ENCODE data around the gene MECR. TPM values are rescaled to one million over a fixed set of nuclear protein-coding genes. Genes with fewer than 3 reads are reported as not detected.

Gene MECR
- total and polyA plus RNA-seq, 10 of the 15 experiments (the other 5 are each of a cell fraction or from before 2014, with no cell fraction given), result 7.6 to 66.3 (median 38.7) TPM

GRCh38 chr1:29255134-29255666 lies 24.5 kb upstream of the MECR start:
- TF ChIP-seq WRNIP1 (IDR thresholded peaks at IDR 0.05; ENCODE audit: borderline replicate concordance, low read depth, low read length), result no peak
- no peak for TF ChIP-seq EGR1 (IDR thresholded peaks at IDR 0.05; ENCODE audit: borderline replicate concordance in 1 of 2, low read depth in 2 of 2, low read length in 2 of 2)
- no peak for TF ChIP-seq MYB (IDR thresholded peaks at IDR 0.05; ENCODE audit: borderline replicate concordance, low read depth, low read length)
- no peak for TF ChIP-seq PKNOX1 (IDR thresholded peaks at IDR 0.05)
- Histone ChIP-seq H3K9me3 (replicated peaks; ENCODE audit: control insufficient read depth, insufficient read depth, low read length) (no peaks in the 10 kb centered on the region), H3K4me3 (no peak overlapping the region), H3K4me1 (ENCODE audit: control insufficient read depth, insufficient read depth, low read length) (no peaks in the 10 kb centered on the region), H4K20me1 (ENCODE audit: control insufficient read depth, insufficient read depth) (no peaks in the 10 kb centered on the region), H3K27me3 (replicated peaks in 1 of 2; ENCODE audit: control insufficient read depth in 2 of 2, insufficient read depth in 2 of 2, low read length in 1 of 2) (peaks cover 3 to 5% of the 10 kb centered on the region in 2 experiments), H3K36me3 (ENCODE audit: control insufficient read depth in 2 of 2, insufficient read depth in 2 of 2, low read length in 1 of 2) (no peaks in the 10 kb centered on the region), H3K4me2 (ENCODE audit: control insufficient read depth, insufficient read depth) (no peak overlapping the region), H3K27ac (ENCODE audit: control insufficient read depth, insufficient read depth) (no peak overlapping the region), H2AFZ (ENCODE audit: control insufficient read depth, low read depth, low read length) (no peak overlapping the region), H3K9ac (ENCODE audit: control insufficient read depth, insufficient read depth, low read length) (no peak overlapping the region), H3K79me2 (ENCODE audit: control insufficient read depth, insufficient read depth, low read length) (no peaks in the 10 kb centered on the region)
- no peak for ATAC-seq
- intact Hi-C loops (cut with micrococcal nuclease; ENCODE audit: unreplicated experiment), result no loop called here
- POLR2A ChIA-PET, result no interaction called here
- CTCF ChIA-PET, result interaction anchor here (0.7 kb wide), 1 partner anchor 14 kb away, joined by 4 read pairs; no protein-coding TSS in a partner anchor
- no peak for DNase-seq (ENCODE audit: low read depth, low spot score)
- 19% methylated on average over 10 of the region's 10 CpGs for WGBS (ENCODE audit: insufficient coverage, insufficient replicate concordance, low lambda C conversion rate, missing lambda C conversion rate)
- BruUV-seq (replicated peaks), result no TSS peak
- no peak for FAIRE-seq
- in situ Hi-C loops (cut with MboI), result no loop called here
- SMC1A ChIA-PET (ENCODE audit: uncharacterized antibody, unreplicated experiment), result no interaction called here
- RAD21 ChIA-PET (ENCODE audit: unreplicated experiment), result no interaction called here

GRCh38 chr1:29254346-29254745 lies 23.6 kb upstream of the MECR start:
- Histone ChIP-seq H3K79me2 (ENCODE audit: control insufficient read depth, insufficient read depth, low read length) (no peaks in the 10 kb centered on the region), H3K4me2 (ENCODE audit: control insufficient read depth, insufficient read depth) (no peak overlapping the region), H3K4me3 (no peak overlapping the region), H3K27ac (ENCODE audit: control insufficient read depth, insufficient read depth) (no peak overlapping the region), H4K20me1 (ENCODE audit: control insufficient read depth, insufficient read depth) (no peaks in the 10 kb centered on the region), H3K36me3 (ENCODE audit: control insufficient read depth in 2 of 2, insufficient read depth in 2 of 2, low read length in 1 of 2) (no peaks in the 10 kb centered on the region), H3K4me1 (ENCODE audit: control insufficient read depth, insufficient read depth, low read length) (no peaks in the 10 kb centered on the region), H2AFZ (ENCODE audit: control insufficient read depth, low read depth, low read length) (no peak overlapping the region), H3K9ac (ENCODE audit: control insufficient read depth, insufficient read depth, low read length) (no peak overlapping the region), H3K9me3 (replicated peaks; ENCODE audit: control insufficient read depth, insufficient read depth, low read length) (no peaks in the 10 kb centered on the region), H3K27me3 (replicated peaks in 1 of 2; ENCODE audit: control insufficient read depth in 2 of 2, insufficient read depth in 2 of 2, low read length in 1 of 2) (peaks cover 3 to 5% of the 10 kb centered on the region in 2 experiments)
- in situ Hi-C loops (cut with MboI) (no loop called here), intact Hi-C loops (cut with micrococcal nuclease; ENCODE audit: unreplicated experiment) (no loop called here)
- DNase-seq (ENCODE audit: low read depth, low spot score), result no peak
- no peak for ATAC-seq
- 40% methylated on average over 7 of the region's 7 CpGs for WGBS (ENCODE audit: insufficient coverage, insufficient replicate concordance, low lambda C conversion rate, missing lambda C conversion rate)
- ChIA-PET CTCF (no interaction called here), POLR2A (no interaction called here), SMC1A (ENCODE audit: uncharacterized antibody, unreplicated experiment) (no interaction called here), RAD21 (ENCODE audit: unreplicated experiment) (no interaction called here)
- no TSS peak for BruUV-seq (replicated peaks)
- TF ChIP-seq NFYA (IDR thresholded peaks at IDR 0.05; ENCODE audit: borderline replicate concordance, low read depth, low read length) (no peak), PAX5 (IDR thresholded peaks at IDR 0.05; ENCODE audit: borderline replicate concordance, low read depth, low read length) (no peak), IRF3 (IDR thresholded peaks at IDR 0.05) (no peak), E2F4 (IDR thresholded peaks at IDR 0.05; ENCODE audit: low read depth, low read length) (no peak), NR2C1 (IDR thresholded peaks at IDR 0.05) (no peak), CREB1 (IDR thresholded peaks at IDR 0.05; ENCODE audit: low read depth) (no peak), JUND (IDR thresholded peaks at IDR 0.05; ENCODE audit: low read depth, low read length) (no peak), PBX3 (IDR thresholded peaks at IDR 0.05; ENCODE audit: insufficient replicate concordance, low read depth, low read length) (no peak), CEBPB (IDR thresholded peaks at IDR 0.05; ENCODE audit: borderline replicate concordance in 1 of 2, low read depth in 2 of 2, low read length in 2 of 2) (no peak)
- no peak for FAIRE-seq
